Hematopoietic multipotent progenitor cell treated with erythropoietin and hydrocortisone succinate and interleukin-3 and kit ligand, for 15 days (in vitro differentiated cells): ENCODE measurements around the gene PDE4C.

Experiments used
- DNase-seq: peaks from one replicate; pipeline ENCODE4 v3.0.0-alpha.2; 2015; ENCODE audit warnings: low spot score

Gene PDE4C

DNA sequence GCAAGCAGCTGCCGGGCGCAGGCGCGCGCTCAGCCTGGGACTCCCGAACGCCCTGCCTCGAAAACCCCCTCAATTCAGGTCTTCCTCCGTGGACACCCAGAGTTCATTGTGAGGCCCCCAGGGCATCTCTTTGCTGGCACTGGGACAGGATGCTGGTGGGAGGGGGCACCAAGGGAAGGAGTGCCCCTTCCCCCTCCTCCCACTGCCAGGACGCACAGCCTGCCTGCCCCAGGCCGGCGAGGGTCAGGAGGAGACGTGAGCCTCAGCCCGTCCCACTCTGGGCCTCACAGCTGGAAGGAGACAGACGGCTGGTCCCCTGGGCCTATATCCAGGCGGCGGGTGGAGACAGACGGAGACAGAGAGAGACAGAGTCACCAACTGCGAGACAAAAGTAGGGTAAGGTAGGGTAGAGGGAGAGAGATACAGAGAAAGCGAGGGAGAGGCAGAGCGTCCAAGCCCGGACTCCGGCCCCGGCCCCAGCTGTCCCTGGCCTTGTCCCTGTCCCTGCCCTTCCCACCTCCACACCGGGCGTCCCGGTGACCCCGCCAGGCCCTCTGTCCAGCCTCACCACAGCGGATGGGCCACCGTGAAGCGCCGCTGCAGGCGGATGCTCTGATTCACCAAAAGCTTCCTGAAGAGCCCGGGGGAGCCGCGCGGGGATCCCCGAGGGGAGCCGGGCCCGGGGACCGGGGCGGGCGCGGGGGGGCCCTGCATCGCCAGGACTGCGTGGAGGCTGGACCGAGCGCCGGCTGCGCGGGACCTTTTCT, at the start of gene PDE4C:
TSS of gene PDE4C (minus strand) at position 737 of the 767 bp plus-strand sequence. CDS start at position 714, 23 bp downstream.
- DNase-seq: no peak

DNA sequence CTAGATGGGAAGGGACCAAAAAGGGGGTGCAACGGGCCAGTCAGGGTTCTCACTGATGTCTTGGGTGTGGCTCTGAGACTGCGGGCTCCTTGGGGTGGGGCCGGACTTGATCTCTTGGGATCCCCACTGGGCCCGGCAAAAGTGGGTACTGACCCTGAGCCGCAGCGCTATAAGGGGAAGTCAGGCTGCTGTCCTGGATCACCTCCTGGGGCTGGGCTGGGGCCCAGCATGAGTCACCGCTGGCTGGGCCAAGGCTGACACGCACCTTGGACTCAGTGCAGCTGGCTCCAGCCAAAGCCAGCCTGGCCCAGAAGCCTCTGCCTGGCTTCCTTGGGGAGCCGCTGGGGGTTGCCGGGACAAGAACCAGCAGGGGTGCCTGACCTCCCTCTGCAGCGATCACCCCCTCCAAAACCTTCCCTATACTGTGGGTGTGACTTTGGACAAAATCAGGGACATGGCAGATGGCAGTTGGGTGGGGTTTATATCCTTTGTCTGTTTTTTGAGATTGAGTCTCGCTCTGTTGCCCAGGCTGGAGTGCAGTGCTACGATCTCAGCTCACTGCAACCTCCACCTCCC, 48.6 kb upstream of the PDE4C start:
- DNase-seq: peak; percentile 28

DNA sequence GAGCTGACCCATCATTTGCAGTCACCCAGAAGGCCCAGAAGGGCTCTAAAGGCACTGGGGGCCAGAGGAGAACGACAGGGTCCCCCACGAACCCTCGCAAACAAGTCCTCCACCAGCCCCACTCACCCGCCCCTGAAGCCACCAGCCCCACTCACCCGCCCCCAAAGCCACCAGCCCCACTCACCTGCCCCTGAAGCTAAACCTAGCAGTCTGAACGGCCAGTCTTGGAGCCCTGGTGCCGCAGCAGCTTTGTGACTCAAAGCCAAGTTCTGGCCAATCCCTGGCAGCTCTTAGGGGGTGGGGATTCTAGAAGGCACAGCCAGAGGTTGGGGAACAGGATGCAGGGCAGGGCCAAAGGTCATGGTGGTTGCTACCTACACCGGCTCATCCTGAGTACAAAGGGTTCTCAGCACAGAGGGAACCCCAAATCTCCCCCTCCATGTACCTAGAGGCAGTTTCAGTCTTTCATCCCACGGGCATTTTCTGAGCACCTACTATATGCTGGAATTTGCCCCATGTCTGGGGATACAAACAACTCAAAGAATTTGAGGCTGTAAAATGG, 48.1 kb upstream of the PDE4C start, which contains the start of gene IQCN:
TSS of gene IQCN (minus strand) at position 234 of the 562 bp plus-strand sequence. CDS start 4,974 bp downstream, outside the sequence.
- DNase-seq: no peak

DNA sequence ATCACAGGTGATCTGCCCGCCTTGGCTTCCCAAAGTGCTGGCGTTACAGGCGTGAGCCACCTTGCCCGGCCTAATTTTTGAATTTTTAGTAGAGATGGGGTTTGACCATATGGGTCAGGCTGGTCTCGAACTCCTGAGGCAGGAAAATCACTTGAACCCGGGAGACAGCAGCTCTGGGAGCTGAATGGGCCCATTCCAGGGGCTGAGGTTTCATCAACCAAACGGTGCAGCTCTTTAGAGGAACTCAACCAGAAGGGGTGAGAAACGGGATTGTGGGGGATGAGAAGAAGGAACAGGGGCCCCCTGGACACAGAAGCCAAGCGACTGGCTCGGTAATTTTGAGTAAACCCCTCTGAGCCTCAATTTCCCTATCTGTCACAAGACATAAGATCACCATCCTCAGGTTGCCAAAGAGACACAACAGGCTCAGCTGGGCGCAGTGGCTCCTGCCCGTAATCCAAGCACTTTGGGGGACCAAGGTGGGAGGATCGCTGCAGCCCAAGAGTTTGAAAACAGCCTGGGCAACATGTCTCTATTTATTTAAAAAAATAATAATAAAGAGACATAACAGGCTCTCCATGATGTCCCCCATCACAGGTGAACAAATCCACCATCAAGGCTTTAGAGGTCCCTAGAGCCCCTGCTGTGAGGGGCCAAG, 47.5 kb upstream of the PDE4C start:
- no peak for DNase-seq

DNA sequence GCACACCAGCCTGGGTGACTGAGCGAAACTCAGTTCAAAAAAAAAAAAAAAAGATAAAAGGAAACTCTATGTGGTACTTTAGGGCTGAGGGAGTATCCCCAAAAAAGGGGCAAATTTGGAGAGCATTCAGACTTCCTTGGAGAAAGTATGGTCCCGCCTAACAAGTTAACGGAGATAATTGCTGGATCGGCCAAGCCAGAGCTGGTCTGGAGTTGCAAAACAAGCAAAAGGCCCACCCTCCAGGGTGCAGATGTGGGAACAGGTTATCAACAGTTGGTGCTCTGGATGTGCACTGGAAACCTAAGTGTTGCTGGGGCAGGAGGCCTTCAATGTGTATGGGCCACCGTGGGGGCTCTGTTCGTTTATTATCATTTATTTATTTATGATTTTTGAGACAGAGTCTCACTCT, 45.2 kb upstream of the PDE4C start:
- no peak for DNase-seq

DNA sequence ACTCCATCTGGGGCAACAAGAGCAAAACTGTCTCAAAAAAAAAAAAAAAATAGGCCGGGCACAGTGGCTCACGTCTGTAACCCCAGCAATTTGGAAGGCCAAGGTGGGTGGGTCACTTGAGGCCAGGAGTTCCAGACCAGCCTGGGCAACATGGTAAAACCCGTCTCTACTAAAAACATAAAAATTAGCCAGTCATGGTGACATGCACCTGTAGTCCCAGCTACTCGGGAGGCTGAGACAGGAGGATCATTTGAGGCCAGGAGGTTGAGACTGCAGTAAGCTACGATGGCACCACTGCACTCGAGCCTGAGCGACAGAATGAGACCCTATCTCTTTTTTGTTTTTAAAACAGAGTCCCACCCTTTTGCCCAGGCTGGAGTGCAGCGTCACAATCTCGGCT, 44.1 kb upstream of the PDE4C start:
- DNase-seq: no peak

DNA sequence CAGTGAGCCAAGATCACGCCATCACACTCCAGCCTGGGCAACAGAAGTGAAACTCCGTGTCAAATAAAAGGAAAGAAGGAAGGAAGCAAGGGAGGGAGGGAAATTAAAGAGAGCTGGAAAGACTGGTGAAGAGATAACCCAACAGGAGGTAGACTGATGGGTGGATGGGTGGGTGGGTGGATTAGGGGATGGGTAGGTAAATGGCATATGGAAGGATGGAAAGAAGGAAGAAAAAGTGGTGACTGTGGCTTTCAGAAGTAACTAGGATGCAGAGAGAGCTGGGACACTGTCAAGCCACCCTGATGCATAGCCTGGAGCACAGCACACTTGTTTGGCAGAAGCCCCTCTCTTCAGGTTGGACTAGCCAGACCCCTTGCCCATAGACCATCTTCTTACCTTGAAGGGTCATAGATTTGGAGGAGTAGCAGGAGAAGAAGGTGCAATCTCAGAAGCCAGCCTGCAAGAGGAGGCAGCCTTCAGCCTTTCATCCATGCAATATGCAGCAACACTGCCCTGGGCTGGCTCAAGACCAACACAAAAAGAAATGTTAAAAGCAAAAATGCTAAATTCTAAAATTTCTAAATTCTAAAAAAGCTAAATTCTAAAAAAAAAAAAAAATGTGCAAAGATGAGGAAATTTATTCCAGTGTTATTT, 43.0 kb upstream of the PDE4C start:
- DNase-seq: no peak

DNA sequence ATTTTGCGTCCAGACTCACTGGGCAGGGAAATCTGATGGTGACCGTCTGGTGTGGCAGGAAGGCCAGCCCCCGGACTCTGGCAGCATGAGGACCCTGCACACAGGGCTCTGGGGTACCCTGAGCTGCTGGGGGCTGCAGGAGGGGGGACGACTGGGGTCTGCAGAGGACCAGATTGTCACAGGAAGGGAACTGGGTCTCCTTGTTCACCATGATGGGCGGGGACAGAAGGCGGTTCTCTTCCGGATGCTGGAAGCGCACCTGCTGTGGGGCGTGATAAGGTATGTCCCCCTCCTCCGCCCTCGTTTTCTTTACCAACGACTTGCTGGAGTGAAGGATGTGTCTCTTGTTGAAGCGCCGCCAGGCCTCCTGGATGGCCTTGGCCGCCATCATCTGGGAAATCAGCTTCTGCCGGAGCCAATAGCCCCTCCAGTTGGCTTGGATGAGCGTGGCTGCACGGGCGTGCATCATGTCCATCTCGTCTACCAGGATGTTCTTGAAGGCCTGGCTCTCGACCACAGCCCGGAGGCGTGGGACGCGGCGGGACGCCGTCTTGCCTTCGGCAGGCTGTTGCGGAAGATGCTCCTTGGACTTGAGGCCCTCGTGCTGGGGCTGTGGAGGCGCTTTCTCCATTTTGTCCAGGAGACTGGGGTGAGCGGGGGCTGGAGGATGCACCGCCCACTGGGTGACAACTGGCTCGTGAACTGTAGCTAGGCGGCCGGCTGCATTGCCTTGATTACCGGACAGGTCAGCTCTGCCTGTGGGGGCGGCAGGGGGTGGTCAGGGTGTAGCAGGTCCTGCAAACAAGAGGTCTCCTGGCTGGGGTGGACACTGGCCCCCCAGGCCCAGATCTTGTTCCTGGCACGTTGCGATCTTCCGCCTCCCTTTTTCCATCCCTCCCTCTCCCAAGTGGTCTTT, 40.8 kb upstream of the PDE4C start:
- no peak for DNase-seq

DNA sequence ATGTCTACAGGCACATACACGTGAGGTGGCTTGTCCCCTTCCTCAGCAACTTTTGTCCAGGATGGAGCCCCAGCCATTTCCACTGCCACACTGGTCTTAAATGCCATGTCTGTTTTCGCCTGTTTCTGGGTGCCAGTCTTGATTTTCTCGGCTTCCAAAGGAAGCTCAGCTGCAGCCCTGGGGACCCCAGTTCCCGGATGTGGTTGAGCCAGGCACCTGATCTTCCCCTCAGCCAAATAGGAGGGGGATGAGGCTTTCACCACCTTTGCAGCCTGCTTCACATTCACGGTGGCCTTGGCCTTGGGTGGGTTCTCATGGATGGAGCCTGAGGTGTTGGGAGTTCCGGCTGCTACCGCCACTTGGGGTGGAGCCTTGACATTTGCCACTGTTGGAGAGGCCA, 39.3 kb upstream of the PDE4C start:
- no peak for DNase-seq

DNA sequence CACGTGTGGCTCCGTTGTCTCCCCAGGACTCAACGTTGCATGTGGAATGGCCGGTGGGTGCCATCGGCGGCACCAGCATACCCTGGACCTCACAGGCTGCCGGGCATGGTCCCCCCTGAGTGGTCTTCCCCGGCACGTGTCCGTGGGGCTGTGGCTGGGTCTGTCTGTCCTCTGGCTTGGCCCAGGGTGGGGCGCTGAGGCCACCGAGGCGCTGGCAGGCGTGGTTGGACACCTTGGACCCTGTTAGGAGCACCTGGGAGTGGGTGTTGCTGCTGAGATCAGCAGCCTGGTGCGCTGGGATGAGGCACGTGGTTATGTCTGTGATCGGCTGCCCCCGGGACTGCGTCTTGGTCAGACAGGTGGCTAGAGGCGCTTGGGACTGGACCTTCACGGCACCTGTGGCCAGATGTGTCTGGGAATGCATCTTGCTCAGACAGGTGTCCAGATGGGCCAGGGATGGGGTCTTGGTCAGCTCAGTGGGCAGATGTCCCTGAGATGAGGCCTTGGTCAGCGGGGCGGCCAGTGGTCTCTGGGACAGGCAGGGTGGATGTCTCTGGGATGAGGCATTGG, 38.8 kb upstream of the PDE4C start:
- DNase-seq: no peak

DNA sequence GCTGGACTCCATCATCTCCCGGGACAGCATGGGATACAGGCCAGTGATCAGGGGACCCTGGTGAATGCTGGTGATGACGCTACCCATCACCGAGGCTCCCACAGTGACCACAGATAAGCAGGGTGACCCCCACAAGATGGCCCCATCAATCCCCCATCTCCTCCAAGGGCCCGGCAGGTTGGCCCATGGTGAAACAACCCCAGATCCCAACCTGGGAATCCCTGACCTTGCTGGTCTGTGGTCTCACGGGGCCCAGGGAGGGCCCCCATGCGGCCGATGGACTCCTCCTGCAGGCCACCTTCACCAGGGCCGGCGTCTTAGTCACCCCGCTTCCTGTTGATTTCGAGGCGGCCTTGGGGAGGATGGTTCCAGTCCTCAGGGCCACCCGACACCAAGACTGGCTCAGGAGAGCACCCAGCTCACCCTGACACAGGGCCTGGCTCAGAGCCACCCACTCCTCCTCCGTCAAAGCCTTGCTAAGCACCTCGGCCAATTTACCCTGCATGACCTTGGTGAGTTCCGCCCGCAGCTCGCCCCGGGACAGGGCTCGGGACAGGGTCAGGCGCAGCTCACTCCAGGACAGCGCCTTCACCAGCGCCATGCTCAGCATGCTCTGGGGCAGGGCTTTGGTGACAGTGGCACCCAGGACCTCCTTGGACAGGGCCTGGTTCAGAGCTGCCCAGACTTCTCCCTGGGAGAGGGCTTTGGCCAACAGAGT, 38.1 kb upstream of the PDE4C start:
- DNase-seq: no peak

DNA sequence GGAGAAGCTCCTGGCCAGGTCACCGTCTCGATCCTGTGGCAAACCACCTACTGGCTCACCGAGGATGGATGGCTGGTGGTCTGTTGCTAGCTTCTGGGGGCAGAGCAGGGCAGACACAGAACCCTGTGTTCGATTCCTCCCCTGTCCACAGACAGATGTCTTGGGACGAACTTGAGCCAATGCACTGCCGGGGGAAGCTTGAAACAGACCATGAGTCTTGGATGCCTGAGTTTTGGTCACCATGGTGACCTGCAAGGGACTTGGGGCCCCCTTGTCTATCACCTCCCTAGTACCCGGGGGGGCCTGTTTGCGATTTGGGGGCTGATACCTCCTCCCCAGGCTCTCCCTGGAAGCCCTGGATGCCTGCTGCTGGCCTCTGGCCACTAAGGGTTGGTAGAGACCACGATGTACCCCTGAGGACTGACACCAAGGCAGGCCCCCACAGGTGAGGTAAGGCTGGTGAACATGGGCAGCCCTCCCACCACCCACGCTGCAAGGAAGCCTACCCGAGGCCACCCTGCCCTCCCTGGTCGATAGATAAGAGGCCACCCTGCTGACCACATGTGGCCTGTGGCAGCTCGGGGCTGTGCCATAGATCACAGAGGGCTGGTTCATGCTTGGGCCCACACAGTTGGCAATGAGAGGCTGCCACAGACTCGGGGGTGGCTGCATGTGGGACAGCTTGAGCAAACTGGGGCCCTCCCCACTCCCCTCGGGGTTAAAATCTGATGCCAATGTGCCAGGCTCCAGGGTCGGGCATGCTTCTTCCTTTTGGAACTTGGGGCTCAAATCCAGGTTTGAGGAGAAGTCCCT, 37.3 kb upstream of the PDE4C start:
- DNase-seq: no peak

DNA sequence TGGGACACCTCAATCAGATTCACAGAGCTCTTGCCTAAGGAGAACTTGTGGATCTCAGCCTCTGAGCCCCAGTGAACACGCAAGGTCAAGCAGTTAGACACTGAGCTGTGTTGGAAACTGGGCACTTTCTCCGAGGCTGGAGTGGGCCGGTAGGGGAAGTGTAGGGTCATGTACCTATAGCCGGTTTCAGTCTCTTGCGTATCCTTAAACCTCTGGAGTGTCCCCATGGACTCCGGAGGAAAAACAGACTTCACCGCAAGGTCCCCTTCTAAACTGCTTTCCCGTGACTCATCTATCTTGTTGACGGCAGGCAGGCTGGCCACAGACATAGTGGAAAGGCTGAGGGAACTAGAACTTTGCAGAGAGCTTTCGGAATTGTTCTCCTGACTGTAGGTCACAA, 36.7 kb upstream of the PDE4C start:
- DNase-seq: no peak

DNA sequence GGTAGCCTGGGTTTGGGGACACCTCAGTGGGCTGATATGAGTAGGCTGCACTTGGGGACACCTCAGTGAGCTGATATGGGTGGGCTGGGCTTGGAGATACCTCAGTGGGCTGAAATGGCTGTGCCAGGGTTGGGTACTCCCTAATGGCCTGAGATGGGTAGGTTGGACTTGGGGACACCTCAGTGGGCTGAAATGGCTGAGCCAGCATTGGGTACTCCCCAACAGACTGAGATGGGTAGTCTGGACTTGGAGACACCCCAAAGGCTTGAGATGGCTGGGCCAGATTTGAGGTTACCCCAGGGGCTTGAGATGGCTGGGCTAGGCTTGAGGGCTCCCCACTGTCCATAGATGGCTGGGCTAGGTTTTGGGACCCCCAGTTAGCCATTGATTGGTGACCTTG, 35.9 kb upstream of the PDE4C start:
- no peak for DNase-seq

DNA sequence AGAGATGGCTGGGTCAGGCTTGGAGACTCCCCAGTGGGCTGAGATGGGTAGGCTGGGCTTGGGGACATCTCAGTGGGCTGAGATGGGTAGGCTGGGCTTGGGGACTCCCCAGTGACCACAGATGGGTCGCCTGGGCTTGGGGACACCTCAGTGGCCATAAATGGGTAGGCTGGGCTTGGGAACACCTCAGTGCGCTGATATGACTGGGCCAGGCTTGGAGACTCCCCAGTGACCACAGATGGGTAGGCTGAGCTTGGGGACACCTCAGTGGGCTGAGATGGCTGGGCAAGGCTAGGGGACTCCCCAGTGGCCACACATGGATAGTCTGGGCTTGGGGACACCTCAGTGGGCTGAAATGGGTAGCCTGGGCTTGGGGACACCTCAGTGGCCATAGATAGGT, 35.2 kb upstream of the PDE4C start:
- DNase-seq: no peak

DNA sequence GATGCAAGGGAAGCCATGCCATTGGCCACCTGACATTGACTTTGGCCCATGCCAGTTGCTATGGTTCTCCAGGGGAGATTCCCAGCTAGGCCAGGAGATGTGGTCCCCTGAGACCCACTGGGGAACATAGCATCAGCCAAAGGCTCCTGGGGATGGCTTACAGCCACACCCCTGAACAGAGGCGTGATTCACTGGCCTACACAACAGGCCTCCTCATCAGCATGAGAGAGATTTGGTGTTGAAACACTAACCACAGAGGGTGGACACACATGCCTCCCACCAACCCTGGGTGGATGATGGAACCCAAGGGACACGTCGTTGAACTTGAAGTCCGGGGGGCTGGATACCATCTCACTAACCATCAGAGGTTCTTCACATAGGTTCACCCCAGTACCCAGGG, 33.7 kb upstream of the PDE4C start:
- DNase-seq: no peak

DNA sequence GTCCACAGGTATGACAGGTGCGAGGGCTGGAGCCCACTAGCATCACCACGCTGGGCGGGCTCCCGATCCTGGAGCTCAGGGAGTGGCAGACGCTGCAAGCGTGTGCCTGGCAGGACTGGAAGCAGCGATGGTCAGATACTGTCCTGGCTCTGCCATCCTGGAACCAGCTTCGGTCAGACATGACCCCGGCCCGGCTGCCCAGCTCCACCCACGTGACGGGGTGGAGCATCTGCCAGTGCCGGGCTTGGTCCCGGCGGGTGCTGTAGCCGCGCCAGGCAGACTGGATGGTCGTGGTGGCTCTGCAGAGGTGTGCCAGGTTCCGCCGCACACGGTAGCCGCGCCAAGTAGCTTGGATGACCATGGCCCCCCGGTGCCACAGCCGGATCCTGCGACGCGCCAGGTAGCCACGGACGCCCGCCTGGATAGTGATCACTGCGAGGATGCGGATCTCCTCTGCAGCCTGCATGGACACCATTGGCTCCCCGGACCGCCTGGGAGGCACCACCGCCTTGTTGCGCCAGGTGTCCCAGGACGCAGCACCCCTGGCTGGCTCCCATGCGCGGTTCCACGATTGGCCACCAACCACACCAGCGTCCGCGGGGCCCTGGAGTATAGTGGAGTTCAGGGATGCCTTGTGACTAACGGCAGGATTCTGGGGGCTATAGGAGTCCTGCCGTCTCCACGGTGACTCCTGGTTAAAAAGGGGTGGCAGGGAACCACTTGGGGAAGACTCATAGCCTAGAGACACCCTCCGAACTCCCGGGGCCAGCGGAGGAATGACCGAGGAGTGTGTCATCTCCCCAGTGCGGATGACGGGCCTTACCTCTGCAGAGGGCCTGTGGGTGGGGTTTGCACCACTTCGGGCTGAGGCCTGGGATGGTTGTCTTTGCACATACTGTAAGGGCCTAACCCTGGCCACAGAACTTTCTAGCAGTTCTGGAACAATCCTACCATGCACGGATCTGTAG, 31.5 kb upstream of the PDE4C start:
- DNase-seq: no peak
